ENCODE results near the gene PLXNA3. TPM values are rescaled to one million over a fixed set of nuclear protein-coding genes. Genes with fewer than 3 reads are reported as not detected.

The PLXNA3 gene
- total and polyA plus RNA-seq, 2 donors (not counting 1 experiment from before 2014, with no cell fraction given) = 17.8 to 18.4 TPM

GRCh38 chrX:154470914-154471568 is 13.0 kb downstream of the PLXNA3 start:
- Histone ChIP-seq H3K27ac (ENCODE audit: insufficient read depth, low read length) (no peak overlapping the region), H3K79me2 (ENCODE audit: control insufficient read depth, insufficient read depth, low read length) (no peaks in the 10 kb centered on the region), H3K4me3 (replicated peaks in 1 of 4; ENCODE audit: control extremely low read depth in 1 of 4, insufficient read depth in 1 of 4, low read depth in 3 of 4, low read length in 4 of 4) (no peak overlapping the region), H4K20me1 (ENCODE audit: control insufficient read depth, extremely low read depth, insufficient read depth, low read length) (no peaks in the 10 kb centered on the region), H3K9ac (ENCODE audit: insufficient read depth, low read length) (no peak overlapping the region), H3K4me1 (ENCODE audit: control insufficient read depth, extremely low read depth, insufficient read depth, low read length) (no peaks in the 10 kb centered on the region), H3K9me3 (ENCODE audit: control insufficient read depth, insufficient read depth, low read depth, low read length) (no peaks in the 10 kb centered on the region), H3K36me3 (ENCODE audit: control insufficient read depth, insufficient read depth, low read length) (peaks cover 21% of the 10 kb centered on the region), H2AFZ (ENCODE audit: low read length) (no peak overlapping the region), H3K27me3 (ENCODE audit: control insufficient read depth, insufficient read depth, low read length) (no peaks in the 10 kb centered on the region), H3K4me2 (ENCODE audit: extremely low read depth, insufficient read depth, low read length) (no peak overlapping the region)
- TF ChIP-seq, protein P1, sequence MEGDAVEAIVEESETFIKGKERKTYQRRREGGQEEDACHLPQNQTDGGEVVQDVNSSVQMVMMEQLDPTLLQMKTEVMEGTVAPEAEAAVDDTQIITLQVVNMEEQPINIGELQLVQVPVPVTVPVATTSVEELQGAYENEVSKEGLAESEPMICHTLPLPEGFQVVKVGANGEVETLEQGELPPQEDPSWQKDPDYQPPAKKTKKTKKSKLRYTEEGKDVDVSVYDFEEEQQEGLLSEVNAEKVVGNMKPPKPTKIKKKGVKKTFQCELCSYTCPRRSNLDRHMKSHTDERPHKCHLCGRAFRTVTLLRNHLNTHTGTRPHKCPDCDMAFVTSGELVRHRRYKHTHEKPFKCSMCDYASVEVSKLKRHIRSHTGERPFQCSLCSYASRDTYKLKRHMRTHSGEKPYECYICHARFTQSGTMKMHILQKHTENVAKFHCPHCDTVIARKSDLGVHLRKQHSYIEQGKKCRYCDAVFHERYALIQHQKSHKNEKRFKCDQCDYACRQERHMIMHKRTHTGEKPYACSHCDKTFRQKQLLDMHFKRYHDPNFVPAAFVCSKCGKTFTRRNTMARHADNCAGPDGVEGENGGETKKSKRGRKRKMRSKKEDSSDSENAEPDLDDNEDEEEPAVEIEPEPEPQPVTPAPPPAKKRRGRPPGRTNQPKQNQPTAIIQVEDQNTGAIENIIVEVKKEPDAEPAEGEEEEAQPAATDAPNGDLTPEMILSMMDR (conservative IDR thresholded peaks at IDR 0.05 in 1 of 2, IDR thresholded peaks at IDR 0.05 in 1 of 2; ENCODE audit: low read depth in 1 of 2, low read length in 2 of 2) = no peak
- no peak for TF ChIP-seq EZH2 (IDR thresholded peaks at IDR 0.05; ENCODE audit: low read length, missing control alignments)
- DNase-seq (ENCODE audit: low read depth in 2 of 2) = no peak

DNA sequence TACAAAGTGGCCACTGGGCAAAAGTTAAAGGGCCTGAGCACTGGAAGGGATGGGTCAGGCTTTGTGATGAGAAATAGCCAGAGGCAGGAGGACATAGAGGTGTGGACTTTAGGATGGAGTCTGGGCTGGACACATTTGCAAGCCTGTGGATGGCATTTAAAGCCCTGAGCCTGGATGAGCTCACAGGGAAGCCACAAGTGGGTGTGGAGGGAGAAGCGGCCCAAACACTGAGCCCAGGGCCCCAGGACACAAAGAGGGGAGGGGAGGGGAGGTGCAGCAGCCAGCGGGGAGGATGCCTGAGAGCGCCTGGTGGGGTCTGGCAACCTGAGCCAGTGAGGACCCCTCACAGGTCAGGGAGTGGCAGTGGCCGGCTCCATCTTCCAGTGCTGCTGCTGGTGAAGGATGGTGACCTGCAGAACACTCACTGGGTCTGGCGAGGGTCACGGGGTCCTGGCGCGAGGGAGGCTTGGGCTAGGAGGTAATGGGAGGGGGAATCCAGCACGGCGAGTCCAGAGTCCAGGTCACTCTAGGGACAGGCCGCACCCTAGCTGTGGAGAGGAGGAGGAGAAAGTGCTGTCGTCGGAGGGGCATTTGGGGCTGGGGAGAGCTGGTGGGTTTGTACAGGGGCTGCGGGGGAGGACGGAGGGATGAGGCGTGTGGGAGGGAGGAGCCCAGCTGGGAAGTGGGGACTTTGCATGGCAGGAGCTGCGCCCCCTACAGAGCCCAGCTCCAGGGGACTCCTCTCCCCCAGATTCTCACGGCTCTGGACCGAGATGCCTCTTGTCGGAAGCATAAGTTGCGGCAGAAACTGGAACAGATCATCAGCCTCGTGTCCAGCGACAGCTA is 14.0 kb downstream of the PLXNA3 start:
- Histone ChIP-seq H3K4me3 (replicated peaks in 1 of 4; ENCODE audit: control extremely low read depth in 1 of 4, insufficient read depth in 1 of 4, low read depth in 3 of 4, low read length in 4 of 4) (no peak overlapping the region), H4K20me1 (ENCODE audit: control insufficient read depth, extremely low read depth, insufficient read depth, low read length) (no peaks in the 10 kb centered on the region), H3K9ac (ENCODE audit: insufficient read depth, low read length) (no peak overlapping the region), H3K27ac (ENCODE audit: insufficient read depth, low read length) (no peak overlapping the region), H2AFZ (ENCODE audit: low read length) (no peak overlapping the region), H3K9me3 (ENCODE audit: control insufficient read depth, insufficient read depth, low read depth, low read length) (no peaks in the 10 kb centered on the region), H3K4me2 (ENCODE audit: extremely low read depth, insufficient read depth, low read length) (no peak overlapping the region), H3K4me1 (ENCODE audit: control insufficient read depth, extremely low read depth, insufficient read depth, low read length) (no peaks in the 10 kb centered on the region), H3K36me3 (ENCODE audit: control insufficient read depth, insufficient read depth, low read length) (peaks cover 19% of the 10 kb centered on the region), H3K27me3 (ENCODE audit: control insufficient read depth, insufficient read depth, low read length) (no peaks in the 10 kb centered on the region), H3K79me2 (ENCODE audit: control insufficient read depth, insufficient read depth, low read length) (no peaks in the 10 kb centered on the region)
- no peak for TF ChIP-seq EZH2 (IDR thresholded peaks at IDR 0.05; ENCODE audit: low read length, missing control alignments)
- TF ChIP-seq, protein P1 (conservative IDR thresholded peaks at IDR 0.05 in 1 of 2, IDR thresholded peaks at IDR 0.05 in 1 of 2; ENCODE audit: low read depth in 1 of 2, low read length in 2 of 2) = no peak
- DNase-seq (ENCODE audit: low read depth in 2 of 2) = no peak
